Bronchial epithelial cell (primary cell): Measurements from ENCODE around the gene PRXL2A. TPM values are rescaled to one million over a fixed set of nuclear protein-coding genes. Genes with fewer than 3 reads are reported as not detected.

ENCODE experiments used
- DNase-seq: peaks from one replicate; pipeline ENCODE4 v3.0.0-alpha.2; 2010; ENCODE audit warnings: low read depth
- FAIRE-seq: peaks from 2 replicates; lab custom pipeline; 2011; peaks lifted over from hg19 to GRCh38; lab: Jason Lieb, UNC
- H3K27me3 ChIP-seq: 2 replicates; pipeline ENCODE4 v1.5.1; 2011; ENCODE audit warnings: low read length; ENCODE audit not compliant: control insufficient read depth, insufficient read depth
- H3K36me3 ChIP-seq: 2 replicates; pipeline ENCODE4 v1.5.1; 2011; ENCODE audit warnings: low read length; ENCODE audit not compliant: control insufficient read depth, insufficient read depth
- H3K4me3 ChIP-seq: 2 replicates; pipeline ENCODE4 v1.5.1; 2011; ENCODE audit warnings: mild to moderate bottlenecking, low read depth, low read length, control low read depth
- total RNA-seq: library from RNA; depleted of rRNA; stranded (reverse); fragments of >200 nt; gene quantifications from 2 replicates; pipeline ENCODE4 v1.2.1, GENCODE V29; 2014
- TF ChIP-seq, protein P1 (sequence below): IDR thresholded peaks from 2 replicates; pipeline ENCODE4 v1.5.1; 2011; ENCODE audit warnings: mild to moderate bottlenecking, moderate library complexity, low read length, control low read depth, inconsistent platforms; ENCODE audit not compliant: insufficient read depth, severe bottlenecking

The PRXL2A gene
- total RNA-seq, 1 donor from 2014 or later = 50.3 TPM

DNA sequence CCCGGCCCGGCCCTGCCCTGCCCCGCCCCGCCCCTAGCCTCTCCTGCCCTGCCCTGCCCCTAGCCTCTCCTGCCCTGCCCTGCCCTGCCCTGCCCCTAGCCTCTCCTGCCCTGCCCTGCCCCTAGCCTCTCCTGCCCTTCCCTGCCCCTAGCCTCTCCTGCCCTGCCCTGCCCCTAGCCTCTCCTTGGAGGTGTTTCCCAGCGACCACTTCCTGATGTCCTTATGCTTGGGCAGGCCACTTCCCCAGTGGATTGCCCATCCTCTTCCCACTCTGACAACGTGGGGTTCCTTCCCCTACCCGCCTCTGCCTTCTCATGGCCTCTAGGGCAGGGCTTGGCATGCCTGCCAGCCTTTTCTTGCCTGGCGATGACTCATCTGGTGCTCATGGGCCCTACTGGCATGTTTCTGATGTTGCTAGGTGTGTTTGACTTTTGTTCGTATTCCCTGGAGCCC lies 21.2 kb downstream of the PRXL2A start:
- Histone ChIP-seq H3K36me3 (peaks cover 2% of the 10 kb centered on the region), H3K4me3 (no peak overlapping the region), H3K27me3 (no peaks in the 10 kb centered on the region)
- TF ChIP-seq, protein P1, sequence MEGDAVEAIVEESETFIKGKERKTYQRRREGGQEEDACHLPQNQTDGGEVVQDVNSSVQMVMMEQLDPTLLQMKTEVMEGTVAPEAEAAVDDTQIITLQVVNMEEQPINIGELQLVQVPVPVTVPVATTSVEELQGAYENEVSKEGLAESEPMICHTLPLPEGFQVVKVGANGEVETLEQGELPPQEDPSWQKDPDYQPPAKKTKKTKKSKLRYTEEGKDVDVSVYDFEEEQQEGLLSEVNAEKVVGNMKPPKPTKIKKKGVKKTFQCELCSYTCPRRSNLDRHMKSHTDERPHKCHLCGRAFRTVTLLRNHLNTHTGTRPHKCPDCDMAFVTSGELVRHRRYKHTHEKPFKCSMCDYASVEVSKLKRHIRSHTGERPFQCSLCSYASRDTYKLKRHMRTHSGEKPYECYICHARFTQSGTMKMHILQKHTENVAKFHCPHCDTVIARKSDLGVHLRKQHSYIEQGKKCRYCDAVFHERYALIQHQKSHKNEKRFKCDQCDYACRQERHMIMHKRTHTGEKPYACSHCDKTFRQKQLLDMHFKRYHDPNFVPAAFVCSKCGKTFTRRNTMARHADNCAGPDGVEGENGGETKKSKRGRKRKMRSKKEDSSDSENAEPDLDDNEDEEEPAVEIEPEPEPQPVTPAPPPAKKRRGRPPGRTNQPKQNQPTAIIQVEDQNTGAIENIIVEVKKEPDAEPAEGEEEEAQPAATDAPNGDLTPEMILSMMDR = peak; percentile 17
- DNase-seq (peak; percentile 92), FAIRE-seq (no peak)

- TF ChIP-seq, protein P1 = no peak
- FAIRE-seq (no peak), DNase-seq (no peak)
- Histone ChIP-seq H3K27me3 (no peaks in the 10 kb centered on the region), H3K36me3 (no peaks in the 10 kb centered on the region), H3K4me3 (no peak overlapping the region)
These were observed 24.8 kb downstream of the PRXL2A start for GRCh38 chr10:80433134-80433533.

GRCh38 chr10:80436446-80437098 lies 28.2 kb downstream of the PRXL2A start:
- TF ChIP-seq, protein P1 = no peak
- no peaks in the 10 kb centered on the region for H3K36me3 ChIP-seq
- FAIRE-seq (no peak), DNase-seq (no peak)
- no peaks in the 10 kb centered on the region for H3K27me3 ChIP-seq
- no peak overlapping the region for H3K4me3 ChIP-seq

DNA sequence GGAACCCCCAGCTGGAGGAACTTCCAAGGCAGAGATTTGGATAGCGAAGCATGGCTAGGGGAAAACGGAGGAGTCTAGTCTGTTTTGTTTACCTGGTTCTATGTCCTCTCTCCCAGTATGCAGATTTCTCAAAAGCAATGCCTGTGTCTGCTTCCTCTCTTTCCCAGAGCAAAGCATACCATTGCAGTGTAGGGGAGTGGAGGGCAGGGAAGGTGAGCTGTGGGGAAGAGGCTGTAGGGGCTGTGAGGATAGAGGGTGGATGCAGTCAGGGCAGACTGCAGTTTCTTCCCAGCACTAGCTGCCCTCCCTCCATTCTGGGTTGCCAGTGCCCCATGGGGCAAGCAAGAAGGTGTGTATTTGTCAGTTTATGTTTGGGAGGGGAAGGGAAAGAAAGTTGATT lies 28.9 kb downstream of the PRXL2A start:
- Histone ChIP-seq H3K4me3 (no peak overlapping the region), H3K27me3 (no peaks in the 10 kb centered on the region), H3K36me3 (no peaks in the 10 kb centered on the region)
- TF ChIP-seq, protein P1 = no peak
- DNase-seq (no peak), FAIRE-seq (no peak)

GRCh38 chr10:80441831-80442230 lies 33.5 kb downstream of the PRXL2A start:
- Histone ChIP-seq H3K27me3 (no peaks in the 10 kb centered on the region), H3K4me3 (no peak overlapping the region), H3K36me3 (no peaks in the 10 kb centered on the region)
- TF ChIP-seq, protein P1 = no peak
- DNase-seq = no peak
- FAIRE-seq = no peak

GRCh38 chr10:80442879-80443278 lies 34.5 kb downstream of the PRXL2A start:
- TF ChIP-seq, protein P1 = no peak
- H3K36me3 ChIP-seq = no peaks in the 10 kb centered on the region
- DNase-seq (no peak), FAIRE-seq (no peak)
- H3K4me3 ChIP-seq = no peak overlapping the region
- no peaks in the 10 kb centered on the region for H3K27me3 ChIP-seq
